NCI-H128 (cell line): Measurements from ENCODE around the gene PSME3.

ENCODE experiments used
- DNase-seq: peaks from one replicate; lab custom pipeline; 2025; ENCODE audit not compliant: unreplicated experiment; lab: John Stamatoyannopoulos, UW

PSME3 gene, protein sequence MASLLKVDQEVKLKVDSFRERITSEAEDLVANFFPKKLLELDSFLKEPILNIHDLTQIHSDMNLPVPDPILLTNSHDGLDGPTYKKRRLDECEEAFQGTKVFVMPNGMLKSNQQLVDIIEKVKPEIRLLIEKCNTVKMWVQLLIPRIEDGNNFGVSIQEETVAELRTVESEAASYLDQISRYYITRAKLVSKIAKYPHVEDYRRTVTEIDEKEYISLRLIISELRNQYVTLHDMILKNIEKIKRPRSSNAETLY

DNA sequence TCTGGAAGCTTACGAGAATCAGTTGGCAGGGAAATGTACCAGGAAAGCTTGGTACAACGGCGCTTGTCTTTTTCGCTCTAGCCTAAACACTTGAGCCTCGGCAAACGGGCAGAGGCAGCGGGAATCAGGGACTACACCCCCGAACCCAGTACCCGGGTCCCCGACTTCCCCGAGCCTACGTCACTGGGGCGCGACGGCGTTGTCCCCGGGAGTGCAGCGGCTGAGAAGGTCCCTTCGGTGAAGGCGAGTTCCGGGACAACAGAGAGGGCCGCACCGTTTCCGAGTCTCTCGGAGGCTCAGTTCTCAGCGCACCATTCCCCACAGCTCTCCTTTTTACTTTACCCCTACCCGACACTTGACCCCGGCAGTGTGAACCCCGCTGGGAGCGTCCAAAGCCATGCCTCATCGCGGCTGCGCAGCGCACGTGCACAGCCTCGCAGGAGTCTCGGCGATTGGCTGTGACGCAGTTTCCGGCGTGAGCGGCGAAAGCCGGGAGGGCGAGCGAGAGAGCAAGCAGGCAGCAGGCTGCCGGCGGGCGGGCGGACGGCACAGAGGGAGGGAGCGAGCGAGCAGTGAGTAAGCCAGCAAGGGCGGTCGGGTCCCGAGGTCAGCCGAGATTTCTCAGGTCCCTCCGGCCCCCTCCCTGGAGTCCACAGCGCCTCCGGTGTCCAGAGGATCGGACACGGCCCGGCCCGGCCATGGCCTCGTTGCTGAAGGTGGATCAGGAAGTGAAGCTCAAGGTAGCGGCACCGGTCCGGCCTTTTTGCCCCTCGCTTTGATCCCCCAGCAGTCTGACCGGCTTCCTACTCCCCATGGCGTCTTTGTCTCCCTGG, at the start of gene PSME3:
Gene PSME3, plus strand, starts transcription at position 464 of the 833 bp plus-strand sequence. Its CDS starts 235 bp downstream, at position 699.
- peak; percentile 50 for DNase-seq

DNA sequence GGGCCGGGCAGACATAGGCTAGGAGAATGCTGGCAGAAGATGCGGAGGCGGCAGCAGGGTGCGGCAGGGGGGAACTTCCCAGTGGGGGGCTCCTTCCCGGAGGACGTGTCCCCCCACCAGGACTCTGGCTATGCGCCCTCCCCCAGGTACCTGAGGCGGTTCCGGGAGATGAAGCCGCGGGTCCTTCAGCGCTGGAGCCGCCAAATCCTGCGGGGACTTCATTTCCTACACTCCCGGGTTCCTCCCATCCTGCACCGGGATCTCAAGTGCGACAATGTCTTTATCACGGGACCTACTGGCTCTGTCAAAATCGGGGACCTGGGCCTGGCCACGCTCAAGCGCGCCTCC, 49.4 kb upstream of the PSME3 start:
- no peak for DNase-seq

DNA sequence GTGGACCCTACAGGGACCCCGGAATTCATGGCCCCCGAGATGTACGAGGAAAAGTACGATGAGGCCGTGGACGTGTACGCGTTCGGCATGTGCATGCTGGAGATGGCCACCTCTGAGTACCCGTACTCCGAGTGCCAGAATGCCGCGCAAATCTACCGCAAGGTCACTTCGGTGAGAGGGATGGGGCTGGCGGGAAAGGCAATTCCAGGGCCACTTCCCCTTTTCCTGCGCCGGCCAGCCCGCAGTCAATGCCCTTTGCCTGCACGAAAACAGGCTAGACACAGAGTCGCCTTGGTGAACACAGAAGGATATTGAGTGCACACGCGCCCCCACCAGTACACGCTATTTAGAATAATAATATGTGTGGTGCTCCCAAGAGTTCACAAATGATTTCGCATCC, 48.8 kb upstream of the PSME3 start:
- no peak for DNase-seq

- no peak for DNase-seq
Observed at GRCh38 chr17:42784811-42785592, 48.2 kb upstream of the PSME3 start.

GRCh38 chr17:42787266-42787665, 45.9 kb upstream of the PSME3 start:
- no peak for DNase-seq

GRCh38 chr17:42791948-42792347, 41.2 kb upstream of the PSME3 start:
- DNase-seq: no peak

DNA sequence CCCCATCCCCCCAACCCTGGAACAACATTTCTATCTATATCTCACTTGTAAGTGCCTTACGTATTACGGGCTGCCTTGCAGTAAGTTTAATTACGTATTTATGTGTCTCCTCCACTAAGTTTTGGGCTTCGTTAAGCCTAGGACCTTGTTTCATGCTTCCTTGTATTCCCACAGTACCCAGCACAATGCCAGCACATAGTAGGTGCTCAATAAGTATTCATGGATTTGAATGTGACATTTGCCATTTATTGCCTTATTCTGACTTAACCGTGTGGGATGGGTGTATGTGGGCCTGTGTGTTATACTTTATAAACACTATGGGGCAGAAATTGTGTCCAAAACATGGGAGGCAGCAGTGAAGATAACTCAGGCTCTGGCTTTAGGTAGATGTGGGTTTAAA, 40.7 kb upstream of the PSME3 start:
- DNase-seq: no peak

DNA sequence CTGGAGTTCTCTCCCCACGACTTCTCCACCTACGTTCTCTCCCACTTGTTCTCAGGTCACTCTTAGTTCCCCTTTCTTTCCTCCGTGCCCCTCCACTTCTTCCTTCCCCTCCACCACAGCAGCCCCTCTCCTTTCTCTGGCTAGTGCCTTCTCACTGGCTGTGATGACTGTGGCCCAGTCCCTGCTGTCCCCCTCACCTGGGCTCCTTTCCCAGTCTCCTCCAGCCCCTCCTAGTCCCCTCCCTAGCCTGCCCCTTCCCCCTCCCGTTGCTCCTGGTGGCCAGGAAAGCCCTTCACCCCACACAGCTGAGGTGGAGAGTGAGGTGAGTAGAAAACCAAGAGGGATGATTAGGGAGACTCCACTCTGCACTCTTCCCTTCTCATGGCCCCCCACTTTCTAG, 38.1 kb upstream of the PSME3 start:
- no peak for DNase-seq

- no peak for DNase-seq
Observed at GRCh38 chr17:42795465-42795864, 37.7 kb upstream of the PSME3 start.

DNA sequence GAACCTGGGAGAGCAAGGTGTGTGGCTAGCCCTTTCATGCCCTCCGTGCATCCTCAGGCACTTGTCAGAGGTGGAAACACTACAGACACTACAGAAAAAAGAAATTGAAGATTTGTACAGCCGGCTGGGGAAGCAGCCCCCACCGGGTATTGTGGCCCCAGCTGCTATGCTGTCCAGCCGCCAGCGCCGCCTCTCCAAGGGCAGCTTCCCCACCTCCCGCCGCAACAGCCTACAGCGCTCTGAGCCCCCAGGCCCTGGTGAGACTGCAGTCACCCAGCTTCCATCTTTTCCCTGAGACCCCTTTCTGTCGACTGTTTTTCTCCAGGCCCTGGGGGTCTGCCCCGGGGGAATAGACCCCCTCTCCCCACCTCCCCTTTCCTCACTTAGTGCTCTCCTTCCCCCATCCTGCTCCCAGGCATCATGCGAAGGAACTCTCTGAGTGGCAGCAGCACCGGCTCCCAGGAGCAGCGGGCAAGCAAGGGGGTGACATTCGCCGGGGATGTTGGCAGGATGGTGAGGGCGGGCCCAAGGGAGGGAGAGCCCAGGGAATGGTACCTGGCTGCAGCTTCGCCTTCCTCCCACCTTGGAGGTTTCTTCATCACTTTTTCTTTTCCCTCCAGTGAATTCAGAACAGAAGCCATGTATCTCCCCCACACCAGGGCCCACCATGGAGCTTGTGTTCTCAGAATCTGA, 37.0 kb upstream of the PSME3 start:
- no peak for DNase-seq

DNA sequence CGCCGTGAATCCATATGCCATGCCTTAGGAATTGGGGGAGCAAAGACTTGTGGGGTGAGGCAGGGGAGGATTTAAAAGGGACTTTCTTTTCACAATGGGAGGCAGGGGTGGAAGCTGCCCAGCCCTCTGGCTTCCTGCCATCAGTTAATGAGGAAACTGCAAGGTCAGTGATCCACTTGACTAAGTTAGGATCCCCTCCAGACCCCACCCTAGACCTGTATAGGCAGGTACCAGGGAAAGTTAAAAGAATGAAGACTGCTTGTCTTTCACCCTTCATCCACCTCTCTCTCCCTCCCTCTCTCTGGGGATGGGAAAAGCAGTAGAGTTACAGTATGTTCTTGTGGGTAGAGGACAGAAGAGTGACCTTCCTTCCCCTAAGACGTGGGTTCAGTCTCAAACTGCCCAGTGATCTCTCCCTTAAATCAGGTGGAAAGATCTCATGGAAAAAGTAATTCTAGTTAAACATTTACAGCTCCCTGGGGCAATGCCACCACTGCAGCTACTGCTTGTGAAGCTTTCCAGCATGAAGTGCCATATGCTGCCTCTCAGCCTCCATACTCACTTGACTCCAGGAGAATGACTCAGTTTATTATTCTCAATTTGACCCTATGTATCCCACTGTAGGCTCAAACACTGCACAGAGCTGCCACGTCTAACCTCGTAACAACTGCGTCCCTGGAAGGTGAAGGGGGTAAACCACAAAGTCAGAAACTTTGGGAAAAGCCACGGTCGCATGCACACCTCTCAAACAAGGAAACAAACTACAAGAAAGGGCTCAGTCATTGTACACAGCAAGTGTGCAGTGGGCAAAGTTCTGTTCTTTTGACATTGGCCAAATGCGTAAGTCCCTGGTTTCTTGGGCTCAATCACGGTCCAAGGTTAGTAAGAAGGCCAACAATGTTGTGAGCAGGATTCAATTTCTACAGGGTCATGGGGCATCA, 35.9 kb upstream of the PSME3 start:
- DNase-seq: no peak

DNA sequence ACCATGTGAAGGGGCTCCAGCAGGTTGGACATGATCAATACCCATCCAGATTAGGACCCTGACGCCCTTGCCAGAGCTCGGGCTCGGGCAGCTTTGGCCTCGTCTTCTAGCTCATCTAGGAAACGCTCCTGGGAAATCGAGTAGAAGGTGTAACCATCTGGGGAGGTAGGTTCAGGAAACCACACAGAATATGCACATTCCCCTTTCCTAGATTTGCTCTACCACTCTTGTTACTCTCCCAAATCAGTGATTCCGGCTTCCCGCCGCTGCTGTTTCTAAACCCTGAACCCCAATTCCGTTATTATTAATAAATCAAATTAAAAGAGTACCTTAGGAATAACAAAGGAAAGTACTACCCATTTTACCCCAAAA, 35.2 kb upstream of the PSME3 start:
- no peak for DNase-seq

GRCh38 chr17:42798383-42799380, 34.5 kb upstream of the PSME3 start, which contains the start of the genes CNTD1 and COA3:
Gene CNTD1 (plus strand): TSS chr17:42798861. CDS start chr17:42799068, 207 bp downstream.
Gene COA3 (minus strand): TSS chr17:42798704. CDS start chr17:42798681, 23 bp downstream.
- peak; percentile 21 for DNase-seq

DNA sequence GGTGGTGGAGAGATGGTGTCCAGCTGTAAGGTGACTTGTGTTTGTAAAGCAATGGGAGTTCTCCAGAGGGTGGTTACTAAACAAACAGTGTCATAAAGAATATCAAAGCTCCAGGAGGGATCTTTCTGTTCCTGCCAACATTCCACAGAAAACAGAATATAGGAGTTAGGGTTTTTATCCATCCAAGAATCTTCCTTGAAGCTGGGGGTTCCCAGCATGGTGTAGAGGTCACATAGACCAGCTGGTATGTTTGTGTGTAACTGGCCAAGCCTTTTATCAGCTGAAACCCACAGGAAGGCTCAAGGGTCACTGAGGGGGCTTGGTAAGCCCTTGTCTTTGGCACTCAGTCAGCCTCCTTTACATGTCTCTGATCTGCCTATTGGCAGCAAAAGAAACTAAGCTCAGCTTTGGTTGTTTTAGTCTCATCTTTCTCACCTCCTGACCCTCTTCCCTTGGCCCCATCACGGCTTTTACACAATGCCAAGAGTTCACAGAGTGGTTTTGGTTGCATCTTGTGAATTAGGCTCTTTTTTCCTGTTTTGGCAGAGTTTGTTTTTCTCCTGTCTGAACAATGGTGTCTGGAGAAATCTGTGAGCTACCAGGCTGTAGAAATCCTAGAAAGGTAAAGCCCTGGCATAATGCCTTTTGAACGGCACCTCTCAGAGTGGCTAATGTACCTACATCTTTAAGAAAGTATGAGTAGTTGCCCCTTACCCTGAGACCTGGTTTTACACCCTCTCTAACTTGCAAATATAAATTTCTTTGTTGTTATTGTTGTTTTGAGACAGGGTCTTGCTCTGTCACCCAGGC, 29.9 kb upstream of the PSME3 start:
- no peak for DNase-seq

GRCh38 chr17:42804918-42805367, 28.3 kb upstream of the PSME3 start:
- DNase-seq: no peak

DNA sequence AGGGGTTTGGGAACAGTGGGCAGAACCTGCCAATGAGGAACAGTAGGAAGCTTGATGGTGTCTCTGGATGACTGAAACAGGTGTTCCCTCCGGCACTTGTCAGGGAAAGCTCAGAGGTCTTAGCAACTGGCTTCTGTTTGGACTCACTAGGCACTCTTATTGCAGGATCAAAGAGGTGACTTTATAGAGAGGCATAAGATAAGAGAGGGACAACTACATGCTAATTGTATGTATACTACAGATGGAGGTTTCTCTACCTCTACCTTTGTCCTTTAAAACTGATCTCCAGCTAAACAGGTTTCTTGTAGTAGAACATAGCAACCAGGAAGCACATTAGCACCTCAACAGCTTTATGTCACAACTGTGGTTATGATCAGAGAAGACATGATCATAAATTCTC, 26.9 kb upstream of the PSME3 start:
- DNase-seq: no peak

- no peak for DNase-seq
Observed at GRCh38 chr17:42809250-42809649, 23.9 kb upstream of the PSME3 start.
